Measurements from ENCODE around the gene CEACAM19.

DNA sequence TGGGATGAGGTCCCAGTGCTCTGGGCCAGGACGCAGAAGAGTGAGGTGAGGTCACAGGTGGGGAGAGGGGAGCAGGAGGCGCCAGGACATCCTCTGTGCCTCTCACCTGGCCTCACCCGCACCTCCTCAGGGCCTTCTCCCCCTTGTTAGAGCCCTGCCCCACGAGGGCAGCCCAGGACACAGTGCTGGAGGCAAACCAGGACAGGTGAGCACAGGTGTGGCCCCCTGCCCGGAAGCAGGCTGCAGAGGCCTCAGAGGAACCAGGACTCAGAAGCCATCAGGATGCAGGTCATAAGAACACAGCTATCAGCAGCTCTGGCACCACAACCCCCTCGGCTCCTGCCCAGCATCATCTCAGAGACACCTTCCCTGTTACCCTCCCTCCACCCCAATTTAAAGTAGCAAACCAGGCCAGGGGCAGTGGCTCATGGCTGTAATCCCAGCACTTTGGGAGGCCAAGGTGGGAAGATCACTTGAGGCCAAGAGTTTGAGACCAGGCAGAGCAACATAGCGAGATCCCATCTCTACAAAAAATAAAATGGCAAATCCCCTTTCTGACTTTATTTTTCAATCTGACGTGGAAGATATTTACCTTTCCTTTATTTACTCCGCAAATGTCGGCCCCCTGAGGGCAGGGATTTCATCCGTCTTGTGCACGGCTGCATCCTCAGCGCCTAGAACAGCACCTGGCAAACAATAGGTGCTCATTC, 27.4 kb downstream of the CEACAM19 start, which contains the start of gene CEACAM16:
- TF ChIP-seq EZH2phosphoT487 (IDR thresholded peaks at IDR 0.05): no peak
- TF ChIP-seq, protein P1, sequence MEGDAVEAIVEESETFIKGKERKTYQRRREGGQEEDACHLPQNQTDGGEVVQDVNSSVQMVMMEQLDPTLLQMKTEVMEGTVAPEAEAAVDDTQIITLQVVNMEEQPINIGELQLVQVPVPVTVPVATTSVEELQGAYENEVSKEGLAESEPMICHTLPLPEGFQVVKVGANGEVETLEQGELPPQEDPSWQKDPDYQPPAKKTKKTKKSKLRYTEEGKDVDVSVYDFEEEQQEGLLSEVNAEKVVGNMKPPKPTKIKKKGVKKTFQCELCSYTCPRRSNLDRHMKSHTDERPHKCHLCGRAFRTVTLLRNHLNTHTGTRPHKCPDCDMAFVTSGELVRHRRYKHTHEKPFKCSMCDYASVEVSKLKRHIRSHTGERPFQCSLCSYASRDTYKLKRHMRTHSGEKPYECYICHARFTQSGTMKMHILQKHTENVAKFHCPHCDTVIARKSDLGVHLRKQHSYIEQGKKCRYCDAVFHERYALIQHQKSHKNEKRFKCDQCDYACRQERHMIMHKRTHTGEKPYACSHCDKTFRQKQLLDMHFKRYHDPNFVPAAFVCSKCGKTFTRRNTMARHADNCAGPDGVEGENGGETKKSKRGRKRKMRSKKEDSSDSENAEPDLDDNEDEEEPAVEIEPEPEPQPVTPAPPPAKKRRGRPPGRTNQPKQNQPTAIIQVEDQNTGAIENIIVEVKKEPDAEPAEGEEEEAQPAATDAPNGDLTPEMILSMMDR (IDR thresholded peaks at IDR 0.05): no peak
